Measurements from ENCODE around the gene UNC93B1. TPM values are rescaled to one million over a fixed set of nuclear protein-coding genes. Genes with fewer than 3 reads are reported as not detected.
"Not testable (repeated sequence)": the region's sequence is repeated elsewhere in the genome, so short reads cannot be mapped to it uniquely, and the experiment has no call there.

The UNC93B1 gene
- total RNA-seq, 8 experiments from 2014 or later = 2.1 to 17.3 (median 6.3) TPM

DNA sequence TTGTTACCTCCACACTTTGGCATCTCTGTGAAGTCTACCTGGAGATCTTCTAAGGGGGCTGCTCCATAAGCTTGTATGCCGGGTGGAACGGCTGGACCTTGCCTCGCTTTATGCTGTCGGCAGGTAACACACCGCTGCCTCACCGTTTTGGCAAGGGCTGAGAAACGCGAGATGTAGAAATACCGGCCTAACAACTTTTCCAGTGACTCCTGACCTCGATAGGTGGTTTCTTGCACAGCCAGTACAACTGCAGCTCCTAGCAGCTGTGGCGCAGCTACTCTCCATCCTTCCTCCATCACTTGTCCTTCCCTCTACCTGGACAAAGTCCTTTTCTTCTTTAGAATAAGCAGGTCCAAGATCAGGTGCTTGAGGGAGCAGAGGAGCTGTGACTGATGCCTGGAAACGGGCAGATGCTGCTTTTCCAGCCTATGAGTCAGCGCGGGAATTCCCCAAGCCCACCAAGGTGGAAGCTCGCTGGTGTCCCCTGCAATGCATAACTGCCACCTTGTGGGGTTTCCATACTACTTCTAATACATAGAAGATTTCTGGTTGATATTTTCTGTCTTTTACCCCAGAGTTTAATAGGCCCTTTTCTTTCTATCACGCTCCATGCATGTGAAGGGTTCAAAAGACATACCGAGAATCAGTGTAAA, 25.0 kb downstream of the UNC93B1 start:
- in situ Hi-C loops (cut with MboI; ENCODE audit: low pct_unique_long_range_greater_than_20kb in 2 of 9, low sequenced_read_pairs in 9 of 9, unreplicated experiment in 9 of 9); H3K4me3 ChIP-seq; H3K4me1 ChIP-seq (replicated peaks in 1 of 2); H3K27ac ChIP-seq; ATAC-seq (replicated peaks in 6 of 8): not testable (repeated sequence)
- 0 to 76% (median 61%) methylated on average over 1 to 5 of the region's 17 CpGs; no CpG with 5 or more reads in 7 of the 10 experiments for WGBS, 10 experiments

DNA sequence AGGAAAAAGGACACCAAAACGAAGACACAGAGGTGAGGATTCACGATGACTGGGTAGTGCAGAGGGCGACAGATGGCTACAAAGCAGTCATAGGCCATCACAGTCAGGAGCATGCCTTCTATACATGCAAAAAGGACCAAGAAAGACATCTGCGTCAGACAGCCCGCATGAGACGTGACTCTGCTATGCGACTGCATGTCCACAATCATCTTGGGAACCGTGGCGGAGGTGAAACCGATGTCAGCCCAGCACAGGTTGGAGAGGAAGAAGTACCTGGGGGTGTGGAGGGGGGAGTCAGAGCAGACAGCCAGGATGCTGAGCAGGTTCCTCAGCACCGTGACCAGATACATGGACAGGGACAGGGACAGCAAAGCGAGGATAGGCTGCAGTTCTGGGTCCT, 29.2 kb downstream of the UNC93B1 start:
- H3K4me3 ChIP-seq; H3K4me1 ChIP-seq (replicated peaks in 1 of 2); in situ Hi-C loops (cut with MboI; ENCODE audit: low pct_unique_long_range_greater_than_20kb in 2 of 9, low sequenced_read_pairs in 9 of 9, unreplicated experiment in 9 of 9); H3K27ac ChIP-seq; ATAC-seq (replicated peaks in 6 of 8): not testable (repeated sequence)
- WGBS, 10 experiments = 80 to 96% (median 85%) methylated on average over 1 to 6 of the region's 12 CpGs; no CpG with 5 or more reads in 7 of the 10 experiments

DNA sequence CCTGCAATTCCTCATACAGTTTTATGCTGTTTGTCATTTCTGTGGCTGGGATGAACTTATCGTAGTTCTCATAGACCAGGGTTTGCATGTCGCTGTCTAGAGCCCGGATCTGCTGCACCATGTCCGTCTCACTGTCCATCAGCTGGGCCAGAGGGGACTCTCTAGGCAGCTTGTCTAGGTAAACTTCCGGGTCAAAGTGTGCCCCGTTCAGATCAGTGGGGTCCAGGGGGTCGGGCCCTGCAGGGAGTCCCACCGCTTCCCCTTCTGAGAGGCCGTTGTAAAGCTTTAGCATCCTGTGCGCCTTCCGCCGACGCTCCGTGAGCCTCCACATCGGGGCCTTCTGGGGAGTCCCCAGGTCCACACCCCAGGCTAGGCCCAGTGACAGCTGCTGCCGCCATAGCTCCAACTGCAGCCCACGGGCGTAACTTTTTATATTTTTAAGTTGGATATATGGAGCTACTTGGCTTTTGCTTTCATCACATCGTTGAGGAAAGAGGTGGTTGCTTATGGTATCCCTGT, 38.0 kb downstream of the UNC93B1 start:
- in situ Hi-C loops (cut with MboI; ENCODE audit: low pct_unique_long_range_greater_than_20kb in 2 of 9, low sequenced_read_pairs in 9 of 9, unreplicated experiment in 9 of 9); H3K4me1 ChIP-seq (replicated peaks in 1 of 2); ATAC-seq (replicated peaks in 6 of 8); H3K4me3 ChIP-seq; H3K27ac ChIP-seq: not testable (repeated sequence)
- 40 to 94% (median 91%) methylated on average over 1 to 8 of the region's 19 CpGs; no CpG with 5 or more reads in 6 of the 10 experiments for WGBS, 10 experiments

DNA sequence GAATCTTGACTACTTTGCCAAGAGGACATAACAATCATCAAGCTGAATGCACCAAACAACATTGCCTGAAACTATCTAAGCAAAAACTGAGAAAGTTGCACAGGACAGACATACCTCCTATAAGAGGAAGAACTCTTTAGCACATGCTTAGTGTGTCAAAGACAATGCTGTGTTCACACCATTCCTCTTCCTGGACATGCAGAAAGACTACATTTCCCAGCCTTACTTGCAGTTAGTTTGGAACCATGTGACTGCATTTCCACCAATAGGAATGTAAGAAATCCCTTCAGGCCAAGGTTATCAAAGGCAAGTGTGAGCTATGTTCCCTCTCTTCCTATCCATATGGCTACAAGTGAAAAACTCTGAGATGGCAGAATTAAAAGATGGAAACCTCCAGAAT, 39.2 kb downstream of the UNC93B1 start:
- H3K4me1 ChIP-seq (replicated peaks in 1 of 2); H3K27ac ChIP-seq; ATAC-seq (replicated peaks in 6 of 8); H3K4me3 ChIP-seq; in situ Hi-C loops (cut with MboI; ENCODE audit: low pct_unique_long_range_greater_than_20kb in 2 of 9, low sequenced_read_pairs in 9 of 9, unreplicated experiment in 9 of 9): not testable (repeated sequence)

DNA sequence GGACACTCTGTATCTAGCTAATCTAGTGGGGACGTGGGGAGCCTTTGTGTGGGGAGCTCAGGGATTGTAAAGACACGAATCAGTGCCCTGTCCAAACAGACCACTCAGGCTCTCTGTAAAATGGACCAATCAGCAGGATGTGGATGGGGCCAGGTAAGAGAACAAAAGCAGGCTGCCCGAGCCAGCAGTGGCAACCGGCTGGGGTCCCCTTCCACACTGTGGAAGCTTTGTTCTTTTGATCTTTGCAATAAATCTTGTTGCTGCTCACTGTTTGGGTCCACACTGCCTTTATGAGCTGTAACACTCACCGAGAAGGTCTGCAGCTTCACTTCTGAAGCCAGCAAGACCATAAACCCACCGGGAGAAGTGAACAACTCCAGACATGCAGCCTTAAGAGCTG, 40.0 kb downstream of the UNC93B1 start:
- H3K27ac ChIP-seq; ATAC-seq (replicated peaks in 6 of 8); in situ Hi-C loops (cut with MboI; ENCODE audit: low pct_unique_long_range_greater_than_20kb in 2 of 9, low sequenced_read_pairs in 9 of 9, unreplicated experiment in 9 of 9); H3K4me1 ChIP-seq (replicated peaks in 1 of 2); H3K4me3 ChIP-seq: not testable (repeated sequence)
- WGBS, 10 experiments = 7 to 59% (median 20%) methylated on average over 1 to 4 of the region's 6 CpGs; no CpG with 5 or more reads in 5 of the 10 experiments

DNA sequence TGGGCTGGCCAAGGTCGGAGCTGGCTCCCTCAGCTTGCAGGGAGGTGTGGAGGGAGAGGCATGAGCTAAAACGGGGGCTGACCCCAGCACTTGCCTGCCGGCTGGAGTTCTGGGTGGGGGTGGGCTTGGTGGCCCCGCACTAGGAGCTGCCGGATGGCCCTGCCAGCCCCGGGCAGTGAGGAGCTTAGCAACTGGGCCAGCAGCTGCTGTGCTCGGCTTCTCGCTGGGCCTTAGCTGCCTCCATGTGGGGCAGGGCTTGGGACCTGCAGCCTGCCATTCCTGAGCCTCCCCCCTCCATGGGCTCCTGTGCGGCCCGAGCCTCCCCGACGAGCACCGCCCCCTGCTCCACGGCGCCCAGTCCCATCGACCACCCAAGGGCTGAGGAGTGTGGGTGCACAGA, 40.7 kb downstream of the UNC93B1 start:
- WGBS, 10 experiments = 0 to 100% (median 80%) methylated on average over 1 to 2 of the region's 16 CpGs; no CpG with 5 or more reads in 7 of the 10 experiments

DNA sequence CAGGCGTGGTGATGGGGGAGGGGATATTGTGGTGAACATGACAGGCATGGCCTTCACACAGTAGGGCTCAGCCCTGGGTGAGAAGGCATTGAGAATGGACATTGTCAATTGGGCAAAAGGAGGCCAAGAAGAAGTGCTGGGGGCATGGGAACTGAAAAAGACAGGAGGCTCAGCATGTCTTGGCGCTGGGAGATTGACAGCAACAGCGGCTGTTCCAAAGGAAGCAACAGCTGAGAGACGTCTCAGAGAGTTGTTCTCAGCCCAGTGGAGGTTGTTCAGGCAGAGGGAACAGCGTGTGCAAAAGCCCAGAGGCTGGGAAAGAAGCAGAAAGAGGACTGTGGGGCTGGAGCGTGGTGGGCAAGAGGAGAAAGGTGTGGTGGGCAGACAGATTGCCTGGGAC, 47.7 kb downstream of the UNC93B1 start:
- H3K27ac ChIP-seq; H3K4me1 ChIP-seq (replicated peaks in 1 of 2); in situ Hi-C loops (cut with MboI; ENCODE audit: low pct_unique_long_range_greater_than_20kb in 2 of 9, low sequenced_read_pairs in 9 of 9, unreplicated experiment in 9 of 9); H3K4me3 ChIP-seq; ATAC-seq (replicated peaks in 6 of 8): not testable (repeated sequence)
- WGBS, 10 experiments = 60 to 100% (median 70%) methylated on average over 1 to 4 of the region's 6 CpGs; no CpG with 5 or more reads in 6 of the 10 experiments

More for the DNA sequence above, 40.7 kb downstream of the UNC93B1 start:
- H3K4me3 ChIP-seq; H3K4me1 ChIP-seq (replicated peaks in 1 of 2); H3K27ac ChIP-seq; in situ Hi-C loops (cut with MboI; ENCODE audit: low pct_unique_long_range_greater_than_20kb in 2 of 9, low sequenced_read_pairs in 9 of 9, unreplicated experiment in 9 of 9); ATAC-seq (replicated peaks in 6 of 8): not testable (repeated sequence)

DNA sequence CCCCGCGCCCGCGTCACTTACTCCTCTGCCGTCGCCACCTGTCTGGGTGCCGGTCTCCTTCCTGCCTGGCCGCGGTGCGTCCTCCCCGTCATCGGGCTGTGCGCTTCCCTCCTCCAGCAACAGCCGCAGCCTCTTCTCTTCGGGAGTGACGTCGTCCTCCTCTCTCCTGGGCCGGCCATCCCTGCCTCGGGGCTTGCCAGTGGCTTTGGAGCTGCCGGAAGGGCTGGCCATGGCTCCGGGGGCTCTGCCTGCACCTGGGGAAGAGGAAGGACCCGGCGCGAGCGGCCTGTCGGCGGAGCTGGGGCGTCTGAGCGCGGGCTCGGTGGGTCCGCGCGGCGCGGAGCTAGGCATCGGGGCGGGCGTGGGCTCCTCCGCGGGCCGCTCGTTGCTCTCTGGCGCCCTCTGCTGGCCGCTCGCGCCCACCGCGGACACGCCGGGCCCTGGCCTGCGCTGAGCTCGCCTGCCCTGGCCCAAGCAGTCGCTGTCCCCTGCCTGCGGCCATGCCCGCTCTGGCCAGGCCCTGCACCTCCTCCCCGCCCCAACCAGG, 48.4 kb downstream of the UNC93B1 start:
- ATAC-seq (replicated peaks in 6 of 8) = peak; percentile 63 to 95 (median 90)
- 0% methylated on average over 7 to 14 of the region's 57 CpGs; no CpG with 5 or more reads in 8 of the 10 experiments for WGBS, 10 experiments
- Histone ChIP-seq H3K4me3 (peak overlapping the region; percentile 52 to 94 (median 87)), H3K27ac (peak overlapping the region in 1 of 2 donors; percentile 17)
- in situ Hi-C loops (cut with MboI; ENCODE audit: low pct_unique_long_range_greater_than_20kb in 2 of 9, low sequenced_read_pairs in 9 of 9, unreplicated experiment in 9 of 9); H3K4me1 ChIP-seq (replicated peaks in 1 of 2): not testable (repeated sequence)

DNA sequence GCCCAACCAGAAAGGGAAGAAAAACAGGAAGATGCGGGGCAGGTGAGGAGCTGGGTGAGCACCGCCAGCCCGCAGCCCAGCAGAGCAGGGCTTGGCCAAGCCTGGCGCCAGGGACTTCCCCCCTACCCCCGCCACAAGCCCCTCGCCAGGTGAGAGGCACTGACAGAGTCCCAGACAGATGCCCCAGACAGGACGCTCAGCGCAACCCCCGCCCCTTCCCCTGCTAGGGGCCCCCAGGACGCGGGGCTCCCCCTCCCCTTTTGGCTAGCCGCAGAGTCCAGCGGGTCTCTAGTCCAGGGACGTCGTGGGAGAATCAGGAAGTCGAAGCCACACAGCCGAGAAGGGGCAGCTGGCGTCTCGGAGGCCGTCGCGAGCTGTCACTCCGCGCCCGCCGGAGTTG, 48.9 kb downstream of the UNC93B1 start:
- peak in 3 of 8 experiments; percentile 20 to 23 (median 22) for ATAC-seq (replicated peaks in 6 of 8)
- no CpG with 5 or more reads among the region's 26 CpGs for WGBS, 10 experiments
- H3K4me3 ChIP-seq = peak overlapping the region; percentile 52 to 94 (median 87)
- in situ Hi-C loops (cut with MboI; ENCODE audit: low pct_unique_long_range_greater_than_20kb in 2 of 9, low sequenced_read_pairs in 9 of 9, unreplicated experiment in 9 of 9); H3K4me1 ChIP-seq (replicated peaks in 1 of 2); H3K27ac ChIP-seq: not testable (repeated sequence)

DNA sequence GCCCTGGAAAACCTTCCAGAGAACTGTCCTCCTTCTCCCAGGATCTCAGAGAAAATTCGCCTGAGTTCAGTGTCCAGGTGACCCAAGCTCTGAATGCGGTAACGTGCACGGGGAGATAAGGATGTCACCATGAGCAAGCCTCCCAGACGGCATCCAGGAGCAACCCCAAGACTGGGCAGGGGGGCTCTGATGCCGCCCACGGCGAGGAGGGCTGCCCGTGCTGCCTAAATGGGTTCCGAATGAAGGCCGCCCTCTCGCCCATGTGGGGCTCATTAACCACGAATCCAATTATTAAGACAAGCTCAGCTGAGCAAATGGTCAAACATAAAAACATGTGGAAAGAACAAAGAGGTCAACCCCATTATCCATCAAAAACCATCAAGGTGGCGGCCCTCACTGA, 49.6 kb downstream of the UNC93B1 start:
- WGBS, 10 experiments = 93% methylated on average over 3 of the region's 14 CpGs; no CpG with 5 or more reads in 9 of the 10 experiments
- in situ Hi-C loops (cut with MboI; ENCODE audit: low pct_unique_long_range_greater_than_20kb in 2 of 9, low sequenced_read_pairs in 9 of 9, unreplicated experiment in 9 of 9) = not testable (repeated sequence)

DNA sequence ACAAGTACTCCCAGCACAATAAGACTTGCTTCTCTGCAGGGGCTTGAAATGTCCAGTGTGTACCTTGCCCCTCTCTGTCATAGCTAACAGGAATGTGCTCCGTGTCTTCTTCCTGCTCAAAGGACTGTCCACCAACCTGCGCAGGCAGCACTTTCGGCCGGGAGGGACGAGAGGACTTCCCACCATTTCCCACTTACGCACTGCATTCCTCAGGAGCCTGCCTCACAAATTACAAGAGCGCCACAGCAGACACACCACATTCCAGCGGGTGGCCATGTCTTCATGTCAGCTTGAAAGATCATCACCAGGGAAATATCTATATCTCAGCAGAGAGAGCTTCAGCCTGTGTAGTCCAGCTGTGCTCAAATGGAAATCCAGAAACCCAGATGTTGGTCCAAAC, 53.2 kb downstream of the UNC93B1 start:
- ATAC-seq (replicated peaks in 6 of 8); in situ Hi-C loops (cut with MboI; ENCODE audit: low pct_unique_long_range_greater_than_20kb in 2 of 9, low sequenced_read_pairs in 9 of 9, unreplicated experiment in 9 of 9); H3K4me1 ChIP-seq (replicated peaks in 1 of 2); H3K27ac ChIP-seq; H3K4me3 ChIP-seq: not testable (repeated sequence)
- WGBS, 10 experiments = 62% methylated on average over 3 of the region's 8 CpGs; no CpG with 5 or more reads in 9 of the 10 experiments

More for the DNA sequence above, 49.6 kb downstream of the UNC93B1 start:
- H3K27ac ChIP-seq; H3K4me3 ChIP-seq; ATAC-seq (replicated peaks in 6 of 8); H3K4me1 ChIP-seq (replicated peaks in 1 of 2): not testable (repeated sequence)

DNA sequence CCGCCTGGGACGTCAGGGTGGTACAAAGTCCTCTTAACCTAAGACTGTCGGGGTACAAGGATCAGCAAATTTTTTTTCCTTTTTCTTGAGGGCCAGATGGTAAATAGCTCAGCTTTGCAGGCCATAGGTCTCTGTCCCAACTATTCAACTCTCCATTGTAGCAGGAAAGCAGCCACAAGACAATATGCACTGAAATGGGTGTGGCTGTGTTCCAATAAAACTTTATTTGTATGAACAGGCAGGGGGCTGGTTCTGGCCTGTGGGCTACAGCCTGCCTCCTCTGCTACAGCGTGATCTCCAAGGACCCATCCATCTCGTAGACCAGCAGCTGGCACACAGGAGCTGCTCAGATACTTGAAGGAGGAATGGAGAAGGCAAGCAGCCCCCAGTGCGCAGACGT, 56.1 kb downstream of the UNC93B1 start:
- H3K4me3 ChIP-seq; ATAC-seq (replicated peaks in 6 of 8); H3K27ac ChIP-seq; in situ Hi-C loops (cut with MboI; ENCODE audit: low pct_unique_long_range_greater_than_20kb in 2 of 9, low sequenced_read_pairs in 9 of 9, unreplicated experiment in 9 of 9); H3K4me1 ChIP-seq (replicated peaks in 1 of 2): not testable (repeated sequence)
- WGBS, 10 experiments = no CpG with 5 or more reads among the region's 7 CpGs

DNA sequence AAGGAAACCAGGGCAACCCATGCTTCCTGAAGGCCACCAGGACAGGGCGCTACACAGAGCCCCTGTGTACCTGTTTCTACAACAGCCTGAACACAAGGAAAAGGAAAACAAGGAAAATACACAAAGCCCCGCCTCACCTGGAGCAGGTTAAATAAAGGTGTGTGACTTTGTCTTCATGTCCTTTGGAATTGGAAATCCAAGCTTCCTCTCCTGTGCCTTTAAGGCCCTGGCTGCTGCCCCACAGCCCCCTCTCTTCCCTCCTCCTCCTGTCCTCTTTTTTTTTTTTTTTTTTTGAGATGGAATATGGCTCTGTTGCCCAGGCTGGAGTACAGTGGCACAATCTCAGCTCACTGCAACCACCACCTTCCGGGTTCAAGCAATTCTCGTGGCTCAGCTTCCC, 57.5 kb downstream of the UNC93B1 start:
- H3K4me3 ChIP-seq; ATAC-seq (replicated peaks in 6 of 8); H3K4me1 ChIP-seq (replicated peaks in 1 of 2); in situ Hi-C loops (cut with MboI; ENCODE audit: low pct_unique_long_range_greater_than_20kb in 2 of 9, low sequenced_read_pairs in 9 of 9, unreplicated experiment in 9 of 9); H3K27ac ChIP-seq: not testable (repeated sequence)
- WGBS, 10 experiments = 52 to 100% methylated on average over 1 to 3 of the region's 4 CpGs; no CpG with 5 or more reads in 8 of the 10 experiments
